ENCODE measurements around the gene ENTPD8.

ENTPD8 gene

DNA sequence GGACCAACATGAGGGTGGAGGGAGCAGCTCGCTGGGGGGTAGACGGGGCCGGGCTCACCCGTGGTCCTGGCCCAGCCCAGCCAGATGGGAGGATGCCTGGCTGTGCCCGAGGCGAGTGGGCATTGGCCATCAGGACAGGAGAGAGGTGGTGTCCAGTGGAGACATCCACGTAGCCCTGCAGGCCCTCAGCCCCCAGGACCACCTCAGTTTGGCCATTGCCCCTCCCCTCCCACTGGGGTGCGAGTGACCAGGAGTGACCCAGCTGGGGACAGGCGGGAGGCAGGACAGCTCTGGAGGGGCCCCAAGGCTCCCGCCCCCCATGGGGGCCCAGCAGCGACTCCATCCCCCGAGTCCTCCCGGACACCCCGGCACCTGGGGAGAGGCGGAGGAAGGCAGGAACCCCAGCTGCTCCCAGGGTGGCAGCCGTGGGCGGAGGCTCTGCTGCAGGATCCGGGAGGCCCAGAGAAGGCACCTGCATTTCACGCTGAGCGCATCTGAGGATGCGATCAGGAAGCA lies 9.7 kb downstream of the ENTPD8 start:
- DNase-seq (ENCODE audit: low read depth, low spot score): no peak

DNA sequence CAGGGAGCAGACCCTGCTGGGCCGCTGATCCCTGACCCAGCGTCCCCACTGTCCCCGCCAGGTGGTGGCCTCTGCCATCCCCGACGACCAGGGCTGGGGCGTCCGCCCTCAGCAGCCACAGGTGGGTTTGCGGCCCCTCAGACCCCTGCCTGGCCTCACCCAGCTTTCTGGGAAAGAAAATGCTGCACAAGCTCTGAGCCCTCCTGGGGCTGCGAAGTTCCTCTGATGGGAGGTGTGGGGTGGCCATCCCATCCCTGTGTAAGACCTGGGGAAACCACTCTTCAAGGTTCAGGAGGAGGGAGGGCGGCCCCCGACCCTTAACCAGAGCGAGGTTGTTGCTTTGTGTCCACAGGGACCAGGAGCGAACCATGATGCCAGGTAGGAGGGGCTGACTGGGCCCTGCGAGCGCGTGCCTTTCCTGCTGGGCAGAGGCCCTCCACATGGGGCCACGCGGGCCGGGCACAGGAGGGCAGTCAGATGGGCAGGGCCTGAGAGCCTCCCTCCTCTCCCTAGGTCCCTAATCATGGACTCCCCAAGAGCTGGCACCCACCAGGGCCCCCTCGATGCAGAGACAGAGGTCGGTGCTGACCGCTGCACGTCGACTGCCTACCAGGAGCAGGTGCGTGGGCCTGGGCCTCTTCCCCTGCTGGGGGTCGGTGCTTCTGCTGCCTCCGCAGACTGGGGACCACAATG lies 10.3 kb downstream of the ENTPD8 start:
- DNase-seq (ENCODE audit: low read depth, low spot score): no peak

DNA sequence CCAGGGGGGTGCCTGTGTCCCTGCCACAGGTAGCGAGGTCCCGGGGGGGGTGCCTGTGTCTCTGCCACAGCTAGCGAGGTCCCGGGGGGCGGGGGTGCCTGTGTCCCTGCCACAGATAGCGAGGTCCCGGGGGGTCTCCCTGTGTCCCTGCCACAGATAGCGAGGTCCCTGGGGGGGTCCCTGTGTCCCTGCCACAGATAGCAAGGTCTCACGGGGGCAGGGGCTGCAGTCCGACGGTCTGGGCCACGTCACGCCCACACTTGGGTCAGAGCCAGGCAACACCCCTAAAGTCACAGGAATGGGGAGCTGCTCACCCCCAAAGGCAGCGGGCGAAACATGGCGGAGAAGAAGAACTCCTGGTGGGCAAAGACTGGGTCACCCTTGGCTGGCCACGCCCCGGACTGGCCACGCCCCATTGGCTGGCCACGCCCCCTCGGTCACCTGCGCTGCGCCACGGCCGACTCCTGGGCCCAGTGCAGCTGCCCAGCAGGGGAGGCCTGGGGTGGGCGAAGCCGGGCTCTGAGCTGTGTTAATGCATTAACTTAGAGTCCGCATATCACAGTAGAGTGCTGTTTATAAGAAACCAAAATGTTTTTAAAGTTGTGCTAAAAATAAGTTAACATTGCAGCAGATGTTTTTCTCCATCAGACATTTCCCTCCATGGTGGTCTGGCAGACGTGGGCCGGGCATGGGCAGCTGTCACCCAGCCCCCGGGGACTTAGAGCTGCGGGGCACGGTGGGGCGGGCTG lies 11.0 kb downstream of the ENTPD8 start:
- no peak for DNase-seq (ENCODE audit: low read depth, low spot score)

DNA sequence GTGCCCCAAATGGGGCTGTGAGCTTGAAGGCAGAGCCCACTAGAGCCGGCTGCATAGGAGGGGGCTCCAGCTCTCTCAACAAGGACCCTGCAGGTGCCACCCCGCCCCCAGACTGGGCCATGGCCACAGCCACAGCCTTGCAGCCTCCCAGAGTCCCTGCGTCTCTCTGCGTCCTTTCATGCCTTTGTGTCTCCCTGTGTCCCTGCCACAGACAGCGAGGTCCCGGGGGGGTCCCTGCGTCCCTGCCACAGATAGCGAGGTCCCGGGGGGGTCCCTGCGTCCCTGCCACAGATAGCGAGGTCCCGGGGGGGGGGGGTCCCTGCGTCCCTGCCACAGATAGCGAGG lies 11.6 kb downstream of the ENTPD8 start:
- no peak for DNase-seq (ENCODE audit: low read depth, low spot score)

DNA sequence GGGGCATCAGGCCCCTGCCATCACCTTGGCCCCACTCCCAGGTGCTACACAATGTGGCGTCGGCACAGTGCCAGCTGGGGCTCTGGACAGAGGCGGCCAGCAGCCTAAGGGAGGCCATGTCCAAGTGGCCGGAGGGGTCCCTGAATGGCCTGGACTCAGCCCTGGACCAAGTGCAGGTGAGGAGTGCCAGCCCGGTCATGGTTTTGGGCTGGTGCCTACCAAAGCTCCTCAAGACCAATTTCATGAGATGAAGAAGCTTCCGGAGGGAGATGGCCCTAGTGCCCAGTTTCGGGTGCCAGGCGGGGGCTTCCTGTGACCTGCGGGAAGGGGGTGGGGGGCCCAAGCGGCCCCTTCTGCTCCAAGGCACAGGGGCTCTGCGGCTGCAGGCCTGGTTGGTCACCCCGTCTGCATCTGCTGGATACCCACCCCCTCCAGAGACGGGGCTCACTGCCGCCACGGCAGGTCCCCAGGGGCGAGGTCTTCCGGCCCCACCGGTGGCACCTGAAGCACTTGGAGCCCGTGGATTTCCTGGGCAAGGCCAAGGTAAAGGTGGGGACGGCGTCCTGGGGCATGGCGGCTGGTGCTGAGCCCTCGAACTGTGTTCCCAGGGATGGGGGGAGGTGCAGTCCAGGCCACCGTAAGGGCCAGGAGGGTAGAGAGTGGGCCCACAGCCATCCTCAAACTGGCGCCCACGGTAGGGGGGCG lies 12.2 kb downstream of the ENTPD8 start:
- DNase-seq (ENCODE audit: low read depth, low spot score): no peak

DNA sequence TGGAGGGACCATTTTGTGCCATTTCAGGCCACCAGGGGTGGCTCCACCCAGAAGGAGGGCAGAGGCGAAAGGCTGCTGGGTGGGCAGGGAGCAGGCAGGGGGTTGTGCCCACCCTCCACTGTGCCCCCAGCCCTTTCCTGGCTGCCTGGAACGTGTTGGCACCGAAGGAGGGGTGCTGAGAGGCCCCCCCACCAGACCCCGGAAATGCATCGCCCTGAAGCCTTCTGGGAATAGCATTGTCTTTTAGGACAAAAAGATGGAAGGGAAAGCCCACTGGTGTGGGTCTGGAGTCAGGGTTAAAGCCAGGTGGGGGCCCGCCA lies 12.9 kb downstream of the ENTPD8 start:
- DNase-seq (ENCODE audit: low read depth, low spot score): no peak

DNA sequence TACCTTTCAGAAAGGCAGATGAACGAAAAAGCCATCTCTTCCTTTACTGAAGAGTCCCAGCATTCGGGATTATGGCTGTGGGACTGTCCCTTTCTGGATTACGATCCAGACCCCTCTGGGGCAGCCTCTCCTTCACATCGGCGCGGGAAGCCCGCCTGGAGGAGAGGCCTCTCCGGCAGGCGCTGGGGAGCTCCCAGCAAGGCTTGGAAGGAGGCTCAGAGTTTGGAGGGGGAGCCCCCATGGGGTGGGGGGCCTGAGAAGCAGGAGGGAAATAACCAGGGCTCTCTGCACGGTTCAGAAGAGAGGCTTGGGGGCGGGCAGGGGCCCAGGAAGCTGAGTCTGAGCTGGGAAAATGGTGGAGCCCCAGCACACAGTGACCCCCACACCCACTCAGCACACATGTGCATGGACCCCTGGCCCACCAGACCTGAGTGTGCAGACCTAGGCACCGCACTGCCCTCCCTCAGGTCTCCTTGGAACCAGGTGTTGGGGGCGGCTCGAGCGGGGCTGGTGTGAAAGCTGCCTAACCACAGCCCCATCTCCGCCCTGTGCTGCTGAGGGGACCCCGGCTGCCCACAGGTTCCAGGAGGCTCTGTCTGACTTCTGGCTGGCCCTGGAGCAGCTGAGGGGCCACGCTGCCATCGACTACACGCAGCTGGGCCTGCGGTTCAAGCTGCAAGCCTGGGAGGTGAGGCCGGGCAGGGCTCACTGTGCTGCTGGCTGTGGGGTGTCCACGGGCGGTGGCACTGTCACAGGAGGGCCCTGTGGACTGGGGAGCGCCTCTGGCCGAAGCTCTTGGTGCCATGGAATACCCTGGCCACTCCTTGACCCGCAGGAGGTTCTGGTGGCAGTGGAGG lies 13.5 kb downstream of the ENTPD8 start:
- no peak for DNase-seq (ENCODE audit: low read depth, low spot score)

DNA sequence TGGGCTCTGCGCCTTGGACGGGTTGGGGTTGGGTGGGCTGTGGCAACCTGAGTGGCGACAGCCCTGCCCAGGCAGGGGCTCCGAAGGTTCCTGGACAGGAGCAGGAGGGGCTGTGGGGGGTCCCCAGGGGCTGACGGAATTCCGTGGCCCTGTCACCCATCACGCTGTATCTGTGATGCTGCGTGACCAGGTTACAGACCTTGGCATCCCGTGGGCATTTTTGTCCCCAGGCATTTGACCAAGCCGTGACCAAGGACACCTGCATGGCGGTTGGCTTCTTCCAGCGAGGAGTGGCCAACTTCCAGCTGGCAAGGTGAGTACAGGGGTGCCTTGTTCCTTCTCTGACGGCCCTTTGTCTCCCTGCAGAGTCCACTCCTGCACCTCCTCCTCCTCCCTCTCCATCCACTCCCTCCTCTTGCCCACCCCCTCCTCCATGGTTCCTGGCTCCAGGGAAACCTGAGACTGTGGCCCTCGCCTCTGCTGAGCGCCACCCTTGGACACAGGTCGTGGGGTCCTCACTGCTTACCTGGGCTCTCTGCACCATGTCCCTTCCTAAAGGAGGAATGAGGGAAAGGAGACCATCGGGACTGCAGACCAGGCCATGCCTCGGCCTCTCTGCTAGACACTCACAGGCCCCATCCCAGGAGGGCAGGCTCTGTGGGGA lies 15.0 kb downstream of the ENTPD8 start:
- no peak for DNase-seq (ENCODE audit: low read depth, low spot score)

DNA sequence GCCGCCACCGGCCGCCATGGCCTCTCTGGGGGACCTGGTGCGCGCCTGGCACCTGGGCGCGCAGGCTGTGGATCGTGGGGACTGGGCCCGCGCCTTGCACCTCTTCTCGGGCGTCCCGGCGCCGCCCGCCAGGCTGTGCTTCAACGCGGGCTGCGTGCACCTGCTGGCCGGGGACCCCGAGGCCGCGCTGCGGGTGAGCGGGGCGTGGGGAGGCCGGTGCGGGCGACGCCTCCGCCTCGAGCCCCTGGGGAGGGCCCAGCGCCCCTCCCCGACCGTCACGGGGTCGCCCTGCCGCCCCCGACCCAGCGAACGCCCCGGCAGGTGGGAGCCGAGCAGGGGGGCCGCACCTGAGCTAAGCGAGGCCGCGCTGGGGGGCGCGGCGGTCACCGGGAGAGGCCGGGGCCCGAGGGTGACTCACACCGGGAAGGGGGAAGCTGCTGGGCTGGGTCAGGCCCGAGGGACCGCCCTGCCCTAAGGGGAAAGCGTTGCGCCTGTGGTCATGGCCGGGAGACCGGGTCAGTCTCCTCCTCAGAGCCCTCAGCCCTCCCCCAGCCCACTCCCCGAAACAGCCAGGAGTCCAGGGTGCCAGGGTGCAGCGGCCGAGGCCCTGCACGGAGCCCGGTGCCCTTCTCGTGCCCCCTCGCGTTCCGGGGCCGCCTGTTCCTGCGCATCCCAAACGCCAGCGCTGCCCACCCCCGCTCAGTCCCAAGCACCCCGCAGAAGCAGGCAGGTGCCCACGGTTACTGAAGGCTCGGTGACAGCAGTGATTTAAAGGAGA lies 17.5 kb downstream of the ENTPD8 start:
- DNase-seq (ENCODE audit: low read depth, low spot score): no peak

DNA sequence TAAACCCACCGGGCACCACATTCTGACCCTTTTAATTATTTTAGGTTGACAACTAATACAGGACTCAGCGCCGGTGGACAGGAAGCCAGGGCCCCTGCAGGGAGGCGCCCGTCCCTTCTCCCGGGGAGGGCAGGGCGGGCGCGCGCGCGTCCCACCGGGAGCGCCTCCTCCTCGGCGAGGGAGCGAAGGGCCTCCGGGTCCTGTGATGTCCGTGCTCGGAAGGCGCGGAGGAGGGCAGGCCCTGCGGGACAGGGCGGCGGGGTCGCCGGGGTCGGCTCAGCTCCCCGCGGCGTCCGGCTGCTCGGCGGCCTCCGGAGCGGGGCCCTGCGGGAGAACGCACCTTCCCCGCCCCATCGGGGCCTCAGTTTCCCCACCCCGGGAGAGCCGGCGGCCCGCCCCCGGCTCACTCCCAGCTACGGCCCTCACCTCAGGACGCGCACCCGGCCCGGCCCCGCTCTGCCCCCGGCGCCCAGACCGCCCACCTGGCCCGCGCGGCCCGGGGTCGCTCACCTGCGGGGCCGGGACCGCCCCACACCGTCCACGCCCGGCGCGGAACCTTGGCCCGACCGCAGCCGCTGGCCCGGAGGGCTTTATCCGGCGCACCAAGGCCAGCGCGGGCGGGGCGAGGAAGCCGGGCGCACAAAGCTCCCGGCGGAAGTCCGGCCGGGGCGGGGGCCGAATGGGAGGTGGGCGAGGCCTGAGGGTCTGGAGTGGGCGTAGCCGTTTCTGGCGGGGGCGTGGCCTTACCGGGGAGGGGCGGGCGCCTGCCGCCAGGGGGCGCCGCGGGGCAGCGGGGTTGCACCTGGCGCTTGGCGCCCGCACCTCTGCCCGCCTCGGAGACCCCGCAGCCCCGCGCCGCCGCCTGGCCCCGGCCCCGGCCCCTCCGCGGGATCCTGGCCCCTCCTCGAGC lies 18.3 kb downstream of the ENTPD8 start, which contains the start of the genes EXD3 and NOXA1:
Gene EXD3, minus strand, starts transcription at position 559 of the 910 bp plus-strand sequence. CDS start 27,805 bp downstream, outside the sequence.
Gene NOXA1, plus strand, starts transcription at position 790 of the 910 bp plus-strand sequence. CDS start 137 bp downstream, outside the sequence.
- peak; percentile 97 for DNase-seq (ENCODE audit: low read depth, low spot score)

DNA sequence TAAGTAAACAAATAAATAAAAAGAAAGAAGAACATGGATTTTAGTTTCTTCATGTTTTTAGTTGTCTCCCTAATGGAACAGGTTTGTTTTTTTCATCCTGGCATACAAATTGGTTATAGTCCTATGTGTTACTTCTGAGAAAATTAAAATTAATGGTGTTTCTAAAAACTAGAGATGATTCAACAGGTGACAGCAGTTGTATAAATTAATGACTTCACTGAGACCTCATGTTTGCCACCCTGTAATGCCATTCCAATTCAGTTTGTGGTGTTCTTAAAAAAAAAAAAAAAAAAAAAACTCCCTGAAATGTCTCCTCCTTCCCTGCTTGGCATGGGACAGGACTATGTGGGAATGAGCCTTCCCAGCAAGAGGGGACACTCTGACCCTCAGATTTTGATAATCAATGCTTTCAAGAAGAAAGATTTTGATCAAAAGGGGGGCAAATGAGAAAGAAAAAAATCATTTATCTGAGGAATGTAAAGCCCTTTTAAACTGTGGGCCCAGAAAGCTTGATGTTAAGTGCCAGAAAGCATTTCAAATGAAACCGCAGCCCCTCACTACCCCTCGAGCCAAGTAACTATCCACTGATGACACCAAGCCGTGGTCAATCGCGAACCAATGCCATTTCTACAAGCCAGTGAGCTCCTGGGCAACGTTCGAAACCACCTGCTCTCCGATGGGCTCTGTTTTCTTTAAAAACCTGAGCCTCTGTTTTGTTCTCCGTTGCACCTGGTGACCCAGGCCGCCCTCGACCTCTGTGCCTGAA lies 19.1 kb downstream of the ENTPD8 start:
- DNase-seq (ENCODE audit: low read depth, low spot score): no peak

DNA sequence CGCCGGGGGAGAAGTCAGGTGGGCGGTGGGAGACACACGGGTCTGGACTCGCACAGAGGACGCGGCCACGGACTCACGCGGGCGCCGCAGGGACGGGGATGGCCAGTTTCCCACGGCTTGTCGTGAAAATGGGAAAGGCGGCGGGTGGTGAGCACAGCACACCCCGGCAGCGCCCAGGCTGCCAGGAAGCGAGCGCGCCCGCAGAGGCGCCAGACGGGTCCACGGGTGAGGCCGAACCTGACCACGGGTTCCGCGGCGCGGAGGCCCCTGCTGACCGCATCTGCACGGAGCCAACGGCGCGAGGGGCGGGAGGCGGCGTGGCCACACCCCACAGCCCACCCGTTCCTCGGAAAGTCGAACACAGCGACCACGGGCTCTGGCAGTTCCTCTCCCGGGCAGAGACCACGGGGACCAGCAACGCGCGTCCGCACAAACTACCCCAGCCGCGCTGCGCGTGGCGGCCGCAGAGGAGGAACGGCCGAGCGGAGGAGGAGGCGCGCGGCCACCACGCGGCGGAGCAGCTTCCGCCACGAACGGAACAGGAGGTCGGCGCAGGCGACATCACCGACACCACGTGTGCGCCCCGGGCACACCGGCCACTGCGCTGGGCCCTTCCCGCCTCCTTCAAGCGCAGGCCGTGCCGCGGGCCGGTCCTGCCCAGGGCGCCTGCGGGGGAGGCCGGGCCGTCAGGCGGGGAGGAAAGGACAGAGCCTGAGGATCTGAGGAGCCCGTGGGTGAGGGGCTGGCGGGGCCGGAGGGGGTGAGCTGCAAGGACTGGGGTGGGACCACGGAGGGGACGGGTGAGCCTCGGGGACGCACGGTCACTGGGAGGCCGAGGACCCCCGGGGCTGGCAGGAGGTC lies 23.8 kb downstream of the ENTPD8 start:
- no peak for DNase-seq (ENCODE audit: low read depth, low spot score)

DNA sequence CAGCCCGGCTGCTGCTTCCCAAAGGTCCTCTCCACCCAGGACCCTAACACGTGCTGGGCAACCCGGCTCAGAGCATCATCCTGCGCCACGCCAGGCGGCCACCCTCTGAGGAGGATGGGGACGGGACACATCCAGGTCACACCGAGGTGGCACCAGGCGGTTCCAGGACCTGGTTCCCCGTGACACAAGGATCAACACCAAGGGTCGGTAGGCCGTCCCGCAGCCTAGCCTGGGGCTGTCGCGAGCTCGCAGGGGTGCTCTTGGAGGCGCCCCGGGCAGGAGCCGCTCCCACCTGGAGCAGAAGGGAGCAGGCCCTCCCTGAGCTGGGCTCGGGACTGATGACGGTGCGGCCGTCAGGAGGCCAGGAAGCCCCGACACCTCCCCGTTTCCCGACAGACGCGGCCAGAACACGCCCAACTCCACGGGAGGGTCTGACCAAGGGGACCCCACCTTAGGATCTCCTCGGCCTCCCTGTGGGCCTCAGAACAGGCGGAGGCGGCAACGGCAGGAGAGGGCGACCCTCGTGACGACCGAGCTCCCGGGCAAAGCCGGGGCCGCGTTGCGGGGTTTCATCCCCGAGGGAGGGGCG lies 24.5 kb downstream of the ENTPD8 start:
- no peak for DNase-seq (ENCODE audit: low read depth, low spot score)

DNA sequence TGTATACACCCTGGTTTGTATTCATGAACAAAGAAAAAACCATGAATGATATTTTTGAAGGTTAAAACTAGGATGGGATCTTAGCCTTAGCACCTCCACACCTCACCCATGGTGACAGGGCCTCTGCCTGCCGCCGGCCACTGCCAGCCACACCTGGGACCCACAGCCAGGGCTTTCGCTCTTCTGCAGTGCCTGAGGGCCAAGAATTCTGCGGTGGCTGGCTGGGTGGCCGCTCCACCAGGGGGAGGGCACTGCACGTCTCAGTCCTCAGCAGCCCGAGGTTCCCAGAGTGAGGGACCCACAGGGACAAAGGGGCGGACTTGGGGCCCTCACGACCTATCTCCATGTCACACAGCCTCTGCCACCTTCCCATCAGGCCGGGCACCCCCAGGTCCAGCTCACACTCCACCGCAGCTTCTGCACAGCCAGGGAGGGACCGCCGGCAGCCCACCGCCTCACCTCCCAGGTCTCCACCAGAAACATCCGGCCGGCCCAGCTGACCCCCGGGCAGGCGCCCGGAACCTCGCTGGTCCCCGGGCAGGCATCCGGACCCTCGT lies 25.1 kb downstream of the ENTPD8 start:
- DNase-seq (ENCODE audit: low read depth, low spot score): no peak

DNA sequence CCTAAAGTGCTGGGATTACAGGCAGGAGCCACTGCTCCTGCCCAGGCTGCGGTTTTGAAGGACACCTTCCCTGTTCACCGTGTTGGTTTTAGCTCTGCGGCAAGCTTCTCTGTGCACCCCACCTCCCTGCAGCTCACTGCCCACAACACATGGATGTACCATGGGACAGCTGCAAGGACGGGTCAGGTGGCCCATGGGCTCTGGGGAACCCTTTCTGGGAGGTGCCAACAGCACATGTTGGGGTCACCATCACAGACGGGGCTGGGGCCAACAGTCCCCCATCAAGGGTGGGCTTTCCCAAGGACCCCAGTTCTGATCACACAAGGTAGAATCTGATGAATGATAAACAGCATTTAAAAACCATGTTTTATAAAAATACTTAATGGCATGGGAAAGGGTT lies 25.7 kb downstream of the ENTPD8 start:
- DNase-seq (ENCODE audit: low read depth, low spot score): no peak

DNA sequence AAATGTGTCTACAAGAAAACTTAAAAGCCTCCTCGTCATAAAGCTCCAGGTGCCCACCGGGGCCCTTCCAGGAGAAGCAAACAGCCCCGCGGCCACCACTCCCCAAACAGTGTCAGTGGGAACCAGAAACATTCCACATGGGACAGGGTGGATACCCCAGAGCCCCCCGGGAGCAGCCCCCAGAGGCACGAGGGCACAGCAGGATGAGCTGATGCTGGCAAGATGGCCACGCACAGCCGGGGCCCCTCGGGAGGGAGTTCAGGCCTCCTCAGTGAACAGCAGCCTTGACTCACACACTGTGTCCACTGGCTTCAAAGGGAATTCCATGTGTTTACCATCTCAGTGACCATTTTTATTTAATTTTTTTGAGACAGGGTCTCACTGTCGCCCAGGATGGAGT lies 28.7 kb downstream of the ENTPD8 start:
- DNase-seq (ENCODE audit: low read depth, low spot score): no peak
